GM18526 (cell line): ENCODE measurements around the gene MPZL1.

Experiments
- POLR2A ChIP-seq: IDR thresholded peaks from 3 replicates; pipeline ENCODE4 v1.6.1; 2011; ENCODE audit not compliant: insufficient read length; ENCODE audit errors: extremely low read depth

MPZL1 gene

DNA sequence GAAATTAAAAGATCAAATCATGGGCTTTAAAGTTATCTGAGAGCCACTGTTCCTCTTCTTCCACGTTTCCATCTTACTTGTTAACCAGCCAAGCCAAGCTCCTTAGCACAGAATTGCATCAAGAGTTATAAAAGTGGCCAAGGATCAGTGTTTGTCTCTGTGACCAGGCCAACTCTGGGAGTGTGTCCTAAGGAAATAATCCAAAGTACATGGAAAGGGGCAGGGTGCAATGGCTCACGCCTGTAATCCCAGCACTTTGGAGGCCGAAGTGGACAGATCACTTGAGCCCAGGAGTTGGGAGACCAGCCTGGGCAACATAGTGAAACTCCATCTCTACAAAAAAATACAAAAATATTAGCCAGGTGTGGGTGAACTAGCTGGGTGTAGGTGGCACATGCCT, 10.0 kb upstream of the MPZL1 start:
- TF ChIP-seq POLR2A: no peak

DNA sequence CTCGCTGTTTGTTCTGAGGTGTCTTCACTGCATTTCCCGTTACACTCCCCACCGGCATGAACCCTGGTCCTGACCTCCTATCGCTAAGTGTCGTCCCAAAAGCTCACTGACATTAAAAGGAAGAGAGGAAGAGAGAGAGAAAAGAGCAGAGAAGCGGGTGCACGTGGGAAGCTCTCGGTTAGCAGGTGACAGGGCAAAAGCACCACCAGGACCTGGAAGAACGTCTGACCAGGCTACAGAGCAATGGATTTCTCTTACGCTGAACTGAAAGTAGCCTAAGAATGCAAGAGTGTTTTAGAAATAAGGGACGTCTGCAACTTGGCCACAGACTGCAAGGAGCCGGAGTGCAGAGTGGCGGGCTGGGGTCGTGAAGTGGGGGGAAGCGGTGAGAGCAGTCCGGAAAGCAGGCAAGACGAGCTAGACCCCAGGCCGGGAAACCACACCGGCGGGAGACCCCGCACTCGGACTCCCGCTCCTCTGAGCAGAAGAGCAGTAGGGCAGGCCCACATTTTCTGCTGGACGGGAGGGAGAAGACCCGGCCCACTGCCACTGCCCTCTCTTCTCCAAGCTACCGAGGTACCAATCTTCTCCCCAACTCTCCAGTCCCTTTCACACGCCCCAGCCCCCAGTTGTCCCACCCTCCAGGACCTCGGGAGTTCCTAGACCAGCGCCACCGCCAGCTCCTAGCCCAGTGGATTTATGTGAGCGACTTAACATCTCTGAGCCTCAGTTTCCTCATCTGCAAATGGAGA, 8.3 kb upstream of the MPZL1 start:
- TF ChIP-seq POLR2A: no peak

DNA sequence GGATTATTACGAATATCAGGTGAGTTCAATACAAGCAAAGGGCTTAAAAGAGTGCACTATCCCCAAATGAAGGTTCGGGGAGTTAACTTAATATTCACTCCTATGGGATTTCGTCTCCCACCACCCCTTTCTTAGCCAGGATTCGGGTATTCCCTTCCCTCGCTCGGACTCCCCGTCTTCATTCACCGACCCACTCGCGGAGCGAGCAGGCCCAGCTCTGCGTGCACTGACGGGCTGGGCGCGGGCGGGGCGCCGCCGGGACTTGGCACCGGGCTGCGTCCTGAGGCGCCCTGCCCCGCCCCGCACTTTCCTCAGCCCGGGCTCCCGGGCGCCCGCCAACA, 7.7 kb upstream of the MPZL1 start:
- no peak for TF ChIP-seq POLR2A

DNA sequence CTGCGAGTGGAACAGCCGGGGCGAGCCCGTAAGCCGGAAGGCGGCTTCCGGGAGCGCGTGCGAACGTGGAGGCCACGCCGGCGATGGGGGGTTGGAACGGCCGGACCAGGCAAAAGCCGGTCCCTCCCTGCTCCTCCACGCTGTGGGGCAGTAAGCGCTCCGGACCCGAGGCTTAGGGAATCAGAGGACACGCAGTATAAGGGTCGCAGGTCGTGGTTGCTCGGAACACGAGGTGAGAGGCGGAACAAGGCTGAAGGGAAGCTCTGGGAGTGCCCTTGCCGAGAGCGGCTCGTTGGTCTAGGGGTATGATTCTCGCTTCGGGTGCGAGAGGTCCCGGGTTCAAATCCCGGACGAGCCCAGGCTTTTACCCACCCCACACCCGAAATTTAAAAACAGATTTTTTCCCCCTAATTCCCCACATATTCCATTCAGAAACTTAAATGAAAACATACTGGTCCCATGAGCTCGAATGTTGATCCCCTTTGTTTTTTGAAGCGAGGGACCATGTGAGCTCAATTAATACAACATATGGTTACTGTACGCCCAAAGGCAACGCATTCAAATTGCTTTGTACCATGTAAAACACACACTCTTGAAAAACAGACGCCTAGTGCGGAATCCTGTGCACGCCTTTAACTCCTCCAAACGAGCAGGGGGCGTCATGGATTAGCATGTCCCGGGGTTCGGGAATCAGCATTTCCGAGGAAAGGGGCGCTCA, 7.2 kb upstream of the MPZL1 start:
- TF ChIP-seq POLR2A: peak; percentile 63

DNA sequence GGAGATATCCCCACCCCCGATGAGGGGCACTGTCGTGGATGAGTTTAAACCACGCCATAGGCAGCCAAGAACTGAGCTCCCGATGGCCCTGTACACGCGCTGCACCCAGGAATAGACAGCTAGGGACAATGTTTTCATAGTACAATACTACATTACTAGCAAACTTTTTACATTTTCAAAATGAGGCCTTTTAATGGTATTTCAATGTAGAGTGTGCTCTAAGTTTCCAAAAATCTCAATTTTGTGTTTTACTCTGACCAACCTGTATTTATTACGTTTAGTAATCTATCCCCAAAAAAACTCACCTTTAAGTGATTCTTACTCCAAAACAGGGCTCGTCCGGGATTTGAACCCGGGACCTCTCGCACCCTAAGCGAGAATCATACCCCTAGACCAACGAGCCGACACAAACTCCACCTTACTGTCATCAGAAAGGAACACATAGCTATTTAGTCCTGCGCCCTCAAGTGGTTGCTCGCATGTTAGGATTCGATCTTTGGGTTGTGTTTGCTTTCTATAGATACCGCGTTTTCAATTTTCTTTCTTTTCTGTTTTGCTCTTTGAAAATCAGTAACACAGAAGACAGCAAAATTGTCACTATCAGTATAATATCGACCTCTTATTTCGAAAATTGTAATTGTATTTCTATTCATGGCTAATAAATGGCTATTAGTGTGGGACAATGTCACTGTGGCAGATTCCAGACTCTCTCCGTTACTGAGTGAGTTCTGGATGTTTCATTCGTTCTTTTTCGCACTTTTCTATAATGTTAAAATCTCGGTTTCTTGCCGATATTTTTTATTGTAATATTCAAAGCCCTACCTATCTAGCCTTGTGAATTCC, 6.4 kb upstream of the MPZL1 start:
- TF ChIP-seq POLR2A: no peak

- no peak for TF ChIP-seq POLR2A
These were observed 5.8 kb upstream of the MPZL1 start for GRCh38 chr1:167716000-167716271.

DNA sequence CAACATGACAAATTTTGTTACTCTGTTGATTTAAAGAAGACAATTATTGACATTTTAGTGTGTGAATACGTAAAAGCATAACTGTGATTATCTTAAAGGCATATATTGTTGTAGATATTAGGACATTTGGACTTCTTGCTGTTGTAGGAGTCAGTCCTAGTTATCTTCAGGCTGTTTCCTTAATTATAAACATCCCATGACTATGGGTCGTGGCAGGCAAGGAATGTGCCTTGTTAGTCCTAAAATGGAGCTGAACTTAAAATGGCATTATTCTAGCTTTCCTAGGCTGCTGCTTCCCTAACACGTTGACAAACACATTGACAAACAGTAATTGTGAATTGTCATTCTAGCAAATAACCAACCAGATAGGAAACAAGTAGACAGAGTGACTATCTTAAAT, 4.4 kb upstream of the MPZL1 start:
- TF ChIP-seq POLR2A: no peak

- TF ChIP-seq POLR2A: no peak
These were observed 2.7 kb upstream of the MPZL1 start for GRCh38 chr1:167718914-167719691.

DNA sequence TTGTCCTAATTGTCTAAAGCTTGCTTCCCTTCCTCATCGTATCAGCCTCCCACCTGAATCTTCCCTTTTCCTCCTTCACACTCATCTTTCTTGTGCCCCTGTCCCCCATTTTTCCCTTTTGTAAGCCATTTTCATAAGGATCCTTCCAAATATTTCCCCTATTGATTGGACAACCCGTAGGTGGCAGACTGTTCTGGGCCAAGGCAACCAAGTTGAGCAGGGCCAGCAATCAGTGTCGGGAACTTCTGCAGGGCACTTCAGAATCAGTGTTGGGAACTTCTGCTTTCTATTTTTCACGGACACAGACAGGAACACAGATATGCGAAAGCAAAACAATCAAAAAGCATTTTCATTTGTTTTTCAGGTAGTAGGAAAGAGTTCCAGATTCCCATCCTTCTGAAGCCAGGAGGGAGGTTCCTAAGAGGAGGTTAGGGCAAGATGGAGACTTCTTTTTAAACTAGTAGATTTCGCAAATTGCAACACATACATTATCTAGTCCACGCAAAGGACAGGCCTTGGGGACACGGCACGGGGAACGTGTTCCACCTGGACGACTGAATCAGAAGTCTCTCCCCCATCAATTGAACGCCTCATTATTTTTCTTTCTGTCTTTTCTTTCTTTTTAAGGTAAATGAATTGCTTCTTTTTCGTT, 691 bp upstream of the MPZL1 start:
- TF ChIP-seq POLR2A: no peak

GRCh38 chr1:167722152-167722869, 529 bp downstream of the MPZL1 start:
- TF ChIP-seq POLR2A: no peak

DNA sequence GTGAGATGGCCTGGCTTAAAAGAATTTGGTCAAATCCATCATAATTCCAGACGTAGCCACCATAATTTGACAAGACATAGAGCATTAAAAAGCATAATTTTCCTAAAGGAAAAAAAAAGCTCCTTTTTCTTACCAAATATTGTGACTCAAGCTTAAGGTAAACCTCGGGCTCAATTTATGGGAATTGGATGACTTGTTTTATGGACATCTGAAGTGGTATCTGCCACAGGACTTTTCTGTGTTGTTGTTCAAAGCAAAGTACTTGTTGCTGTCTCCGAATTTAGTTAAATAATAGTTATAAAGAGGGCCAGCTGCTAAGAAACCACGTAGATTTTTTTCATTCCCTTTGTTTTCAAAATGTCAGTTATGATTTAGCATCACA, 1.1 kb downstream of the MPZL1 start:
- TF ChIP-seq POLR2A: no peak

GRCh38 chr1:167723707-167724323, 2.0 kb downstream of the MPZL1 start:
- TF ChIP-seq POLR2A: no peak

GRCh38 chr1:167726008-167726407, 4.2 kb downstream of the MPZL1 start:
- TF ChIP-seq POLR2A: no peak
